ENCODE data around the gene C14orf132.
"Not testable (repeated sequence)": the region's sequence is repeated elsewhere in the genome, so short reads cannot be mapped to it uniquely, and the experiment has no call there.

Gene C14orf132

GRCh38 chr14:96038920-96039632, at the start of gene C14orf132:
TSS of gene C14orf132 (plus strand) at chr14:96039362. CDS start at chr14:96039501, 139 bp downstream.
- no peak for FAIRE-seq

GRCh38 chr14:95993768-95994592, 45.2 kb upstream of the C14orf132 start:
- no peak for FAIRE-seq

- no peak for FAIRE-seq
Measured at GRCh38 chr14:95994593-95994928, 44.6 kb upstream of the C14orf132 start.

- FAIRE-seq: no peak
Measured at GRCh38 chr14:95998656-95999055, 40.5 kb upstream of the C14orf132 start.

- FAIRE-seq: no peak
Measured at GRCh38 chr14:96001866-96002497, 37.2 kb upstream of the C14orf132 start.

- no peak for FAIRE-seq
Measured at GRCh38 chr14:96002498-96002884, 36.7 kb upstream of the C14orf132 start.

- no peak for FAIRE-seq
Measured at GRCh38 chr14:96011131-96011530, 28.0 kb upstream of the C14orf132 start.

GRCh38 chr14:96011607-96012006, 27.6 kb upstream of the C14orf132 start:
- no peak for FAIRE-seq

- FAIRE-seq: not testable (repeated sequence)
Measured at GRCh38 chr14:96012757-96013156, 26.4 kb upstream of the C14orf132 start.

- no peak for FAIRE-seq
Measured at GRCh38 chr14:96014176-96014575, 25.0 kb upstream of the C14orf132 start.

- FAIRE-seq: no peak
Measured at GRCh38 chr14:96016501-96017160, 22.5 kb upstream of the C14orf132 start.

GRCh38 chr14:96017882-96018281, 21.3 kb upstream of the C14orf132 start:
- FAIRE-seq: no peak

- no peak for FAIRE-seq
Measured at GRCh38 chr14:96027431-96028355, 11.5 kb upstream of the C14orf132 start.

- no peak for FAIRE-seq
Measured at GRCh38 chr14:96029089-96029645, 10.0 kb upstream of the C14orf132 start.

- no peak for FAIRE-seq
Measured at GRCh38 chr14:96030108-96030760, 8.9 kb upstream of the C14orf132 start.

- FAIRE-seq: no peak
Measured at GRCh38 chr14:96031691-96032090, 7.5 kb upstream of the C14orf132 start.

- no peak for FAIRE-seq
Measured at GRCh38 chr14:96035456-96035855, 3.7 kb upstream of the C14orf132 start.

- FAIRE-seq: no peak
Measured at GRCh38 chr14:96037891-96038557, 1.1 kb upstream of the C14orf132 start.

GRCh38 chr14:96038558-96038919, 623 bp upstream of the C14orf132 start:
- FAIRE-seq: no peak

GRCh38 chr14:96039633-96040311, 610 bp downstream of the C14orf132 start:
- no peak for FAIRE-seq

All from G401.6 (cell line).